WERI-Rb-1 (cell line): ENCODE results near the gene IGFL3.
"Not testable (repeated sequence)": the region's sequence is repeated elsewhere in the genome, so short reads cannot be mapped to it uniquely, and the experiment has no call there.

ENCODE experiments used
- DNase-seq: peaks from one replicate; pipeline ENCODE4 v3.0.0-alpha.2; 2020
- H3K27ac ChIP-seq: fragments of 250-450 bp; sonication (Bioruptor Pico); 2 replicates; pipeline ENCODE4 v1.5.1; 2020; ENCODE audit warnings: mild to moderate bottlenecking, moderate library complexity
- H3K27me3 ChIP-seq: fragments of 250-450 bp; sonication (Bioruptor Pico); 2 replicates; pipeline ENCODE4 v1.5.1; 2021; ENCODE audit warnings: mild to moderate bottlenecking, low read depth, moderate library complexity; ENCODE audit not compliant: insufficient read depth, severe bottlenecking
- H3K36me3 ChIP-seq: fragments of 250-450 bp; sonication (Bioruptor Pico); 2 replicates; pipeline ENCODE4 v1.5.1; 2020; ENCODE audit warnings: mild to moderate bottlenecking, moderate library complexity
- H3K4me3 ChIP-seq: 2 replicates; pipeline ENCODE4 v1.5.1; 2011; ENCODE audit warnings: low read depth, mild to moderate bottlenecking, control low read depth, low read length
- H3K9me3 ChIP-seq: fragments of 250-450 bp; sonication (Bioruptor Pico); 2 replicates; pipeline ENCODE4 v1.5.1; 2021; ENCODE audit warnings: mild to moderate bottlenecking, moderate library complexity; ENCODE audit not compliant: severe bottlenecking
- TF ChIP-seq, protein P1 (sequence below): IDR thresholded peaks from 2 replicates; pipeline ENCODE4 v1.5.1; 2011; ENCODE audit warnings: low read depth, mild to moderate bottlenecking, control low read depth, inconsistent platforms, low read length

IGFL3 gene

DNA sequence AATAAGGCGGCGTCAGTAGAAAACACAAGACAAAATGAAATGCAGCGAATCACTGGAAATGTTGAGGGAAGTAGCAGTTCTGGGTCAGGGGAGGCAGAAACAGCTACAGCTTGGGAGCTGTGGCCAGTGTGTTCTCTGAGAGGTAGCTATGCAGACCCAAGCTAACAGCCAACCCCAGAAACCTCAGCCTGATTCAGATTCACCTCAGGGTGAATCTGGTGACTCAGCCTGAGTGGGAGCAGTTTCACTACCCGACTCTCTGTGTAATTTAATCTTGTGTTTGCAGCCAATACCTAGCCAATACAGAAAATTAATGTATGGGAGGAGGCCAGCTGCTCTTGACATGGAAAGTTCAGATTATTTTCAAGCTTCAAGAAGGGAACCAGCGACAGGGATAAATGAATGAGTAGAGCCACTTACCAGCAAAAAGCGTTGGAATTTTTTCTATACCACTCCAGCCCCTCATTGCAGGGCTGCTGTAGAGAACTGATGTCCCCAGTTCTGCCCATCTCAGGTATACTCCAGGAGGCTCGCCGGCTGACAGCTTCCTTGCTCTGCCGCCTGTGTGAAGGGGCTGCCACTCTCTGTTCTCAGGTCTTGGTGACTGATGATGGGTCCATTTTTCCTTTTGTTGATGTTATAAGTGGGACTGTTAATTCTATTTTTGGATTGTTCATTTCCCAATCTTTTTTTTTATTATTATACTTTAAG is 8.9 kb downstream of the IGFL3 start:
- Histone ChIP-seq H3K36me3 (no peaks in the 10 kb centered on the region), H3K27ac (no peak overlapping the region), H3K27me3 (no peaks in the 10 kb centered on the region), H3K4me3 (no peak overlapping the region), H3K9me3 (no peaks in the 10 kb centered on the region)
- TF ChIP-seq, protein P1, sequence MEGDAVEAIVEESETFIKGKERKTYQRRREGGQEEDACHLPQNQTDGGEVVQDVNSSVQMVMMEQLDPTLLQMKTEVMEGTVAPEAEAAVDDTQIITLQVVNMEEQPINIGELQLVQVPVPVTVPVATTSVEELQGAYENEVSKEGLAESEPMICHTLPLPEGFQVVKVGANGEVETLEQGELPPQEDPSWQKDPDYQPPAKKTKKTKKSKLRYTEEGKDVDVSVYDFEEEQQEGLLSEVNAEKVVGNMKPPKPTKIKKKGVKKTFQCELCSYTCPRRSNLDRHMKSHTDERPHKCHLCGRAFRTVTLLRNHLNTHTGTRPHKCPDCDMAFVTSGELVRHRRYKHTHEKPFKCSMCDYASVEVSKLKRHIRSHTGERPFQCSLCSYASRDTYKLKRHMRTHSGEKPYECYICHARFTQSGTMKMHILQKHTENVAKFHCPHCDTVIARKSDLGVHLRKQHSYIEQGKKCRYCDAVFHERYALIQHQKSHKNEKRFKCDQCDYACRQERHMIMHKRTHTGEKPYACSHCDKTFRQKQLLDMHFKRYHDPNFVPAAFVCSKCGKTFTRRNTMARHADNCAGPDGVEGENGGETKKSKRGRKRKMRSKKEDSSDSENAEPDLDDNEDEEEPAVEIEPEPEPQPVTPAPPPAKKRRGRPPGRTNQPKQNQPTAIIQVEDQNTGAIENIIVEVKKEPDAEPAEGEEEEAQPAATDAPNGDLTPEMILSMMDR, result no peak
- DNase-seq, result no peak

DNA sequence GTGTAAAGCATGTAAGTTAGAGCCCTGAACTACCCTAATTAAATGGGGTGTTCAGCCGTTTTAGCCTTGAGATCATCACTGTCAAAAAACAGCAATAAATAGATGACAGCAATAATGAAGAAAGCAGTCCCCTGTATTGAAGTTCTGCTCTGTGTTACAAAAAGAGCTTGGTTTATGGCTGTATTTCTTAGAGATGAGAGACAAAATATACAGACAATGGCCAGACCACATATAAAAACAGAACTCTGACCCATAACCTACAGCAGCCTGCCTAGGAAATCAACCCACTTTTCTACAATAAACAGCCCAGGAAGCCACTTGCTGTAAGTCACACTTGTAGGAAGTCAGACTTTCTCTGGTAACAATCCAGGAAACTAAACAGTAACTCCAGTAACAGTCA is 10.8 kb downstream of the IGFL3 start:
- no peak overlapping the region for H3K27ac ChIP-seq
- TF ChIP-seq, protein P1, result no peak

DNA sequence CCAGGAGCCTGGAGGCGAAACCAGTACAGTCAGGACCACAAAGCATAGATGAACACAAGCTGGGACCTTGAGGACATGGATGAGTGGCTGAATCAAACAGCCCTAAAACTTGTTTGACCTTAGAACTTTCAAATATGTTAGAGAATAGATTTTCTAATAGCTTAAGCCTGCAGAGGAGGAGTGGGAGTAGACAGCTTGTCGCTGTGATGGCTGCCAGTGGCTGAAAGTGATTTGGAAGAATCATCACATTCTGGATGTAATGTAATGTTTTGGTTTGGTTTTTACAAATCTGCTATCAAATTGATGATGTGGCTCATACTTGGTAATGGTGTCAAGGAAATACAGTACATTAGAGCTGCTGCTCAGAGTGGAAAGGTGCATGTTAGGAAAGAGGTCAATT is 12.0 kb downstream of the IGFL3 start:
- H3K9me3 ChIP-seq, result no peaks in the 10 kb centered on the region
- TF ChIP-seq, protein P1, result no peak
- H3K4me3 ChIP-seq, result no peak overlapping the region
- H3K27me3 ChIP-seq, result no peaks in the 10 kb centered on the region
- DNase-seq, result no peak
- H3K36me3 ChIP-seq, result no peaks in the 10 kb centered on the region
- no peak overlapping the region for H3K27ac ChIP-seq

More for the DNA sequence above, 10.8 kb downstream of the IGFL3 start:
- no peak for DNase-seq
- Histone ChIP-seq H3K4me3 (no peak overlapping the region), H3K27me3 (no peaks in the 10 kb centered on the region), H3K9me3 (no peaks in the 10 kb centered on the region), H3K36me3 (no peaks in the 10 kb centered on the region)

DNA sequence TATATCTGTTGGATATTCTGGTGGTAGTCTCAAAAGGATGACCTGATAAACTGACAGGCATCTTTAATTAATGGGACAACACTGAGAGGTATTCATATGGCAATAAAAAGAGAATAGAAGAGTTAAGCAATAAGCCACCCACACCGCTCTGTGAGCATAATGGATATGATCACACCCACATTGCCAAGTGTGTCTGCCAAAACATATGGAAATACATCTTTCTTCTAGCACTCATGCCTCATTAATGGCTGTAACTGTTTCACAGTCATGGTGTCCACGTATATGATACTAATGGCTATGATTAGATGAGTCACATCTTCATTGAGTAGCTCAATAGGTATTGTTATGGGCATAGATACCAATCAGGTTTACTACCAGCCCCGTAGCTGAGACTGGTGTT is 13.1 kb downstream of the IGFL3 start:
- Histone ChIP-seq H3K27ac (no peak overlapping the region), H3K27me3 (no peaks in the 10 kb centered on the region), H3K4me3 (no peak overlapping the region), H3K36me3 (no peaks in the 10 kb centered on the region), H3K9me3 (no peaks in the 10 kb centered on the region)
- DNase-seq, result no peak
- TF ChIP-seq, protein P1, result no peak

DNA sequence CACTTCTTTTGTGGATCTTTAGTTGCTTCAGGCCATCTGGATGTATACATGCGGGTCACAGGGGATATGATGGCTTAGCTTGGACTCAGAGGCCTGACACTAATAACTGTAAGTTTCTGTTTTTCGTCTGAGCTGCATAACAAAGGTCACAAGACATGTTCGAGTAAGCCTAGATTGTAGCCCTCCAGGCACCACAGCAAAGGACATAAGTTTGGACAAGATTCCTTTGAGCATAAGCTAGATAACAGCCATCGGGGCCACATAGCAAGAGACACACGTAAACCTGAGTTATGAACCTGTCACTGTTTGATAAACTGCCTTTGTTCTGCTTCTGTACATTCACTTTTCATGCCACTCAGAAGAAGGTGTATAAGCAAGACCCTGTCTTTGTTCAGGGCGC is 14.6 kb downstream of the IGFL3 start:
- no peaks in the 10 kb centered on the region for H3K27me3 ChIP-seq
- no peak for DNase-seq
- TF ChIP-seq, protein P1, result no peak
- H3K4me3 ChIP-seq, result no peak overlapping the region
- H3K9me3 ChIP-seq, result peaks cover 2% of the 10 kb centered on the region
- no peaks in the 10 kb centered on the region for H3K36me3 ChIP-seq
- H3K27ac ChIP-seq, result no peak overlapping the region

DNA sequence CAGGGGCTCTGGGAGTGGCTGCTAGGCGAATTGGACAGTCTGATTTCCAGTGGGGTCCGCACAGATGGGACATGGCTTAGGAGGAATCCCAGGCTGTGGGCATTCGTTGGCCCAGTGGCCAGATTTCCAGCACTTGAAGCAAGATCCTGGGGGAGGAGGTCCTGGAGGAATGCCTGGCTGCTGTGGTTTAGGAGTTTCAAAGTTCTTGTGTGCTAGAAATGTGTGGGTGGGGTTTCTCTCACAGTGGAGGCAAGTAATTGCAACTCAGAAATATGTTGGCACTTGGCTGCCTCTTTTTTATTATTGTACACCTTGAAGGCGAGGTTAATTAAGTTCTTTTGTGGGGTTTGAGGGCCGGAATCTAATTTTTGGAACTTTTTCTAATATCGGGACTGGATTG is 17.1 kb downstream of the IGFL3 start:
- no peaks in the 10 kb centered on the region for H3K27me3 ChIP-seq
- no peak overlapping the region for H3K27ac ChIP-seq
- no peaks in the 10 kb centered on the region for H3K36me3 ChIP-seq
- TF ChIP-seq, protein P1, result no peak
- peaks cover 2% of the 10 kb centered on the region for H3K9me3 ChIP-seq
- H3K4me3 ChIP-seq, result no peak overlapping the region
- DNase-seq, result no peak

DNA sequence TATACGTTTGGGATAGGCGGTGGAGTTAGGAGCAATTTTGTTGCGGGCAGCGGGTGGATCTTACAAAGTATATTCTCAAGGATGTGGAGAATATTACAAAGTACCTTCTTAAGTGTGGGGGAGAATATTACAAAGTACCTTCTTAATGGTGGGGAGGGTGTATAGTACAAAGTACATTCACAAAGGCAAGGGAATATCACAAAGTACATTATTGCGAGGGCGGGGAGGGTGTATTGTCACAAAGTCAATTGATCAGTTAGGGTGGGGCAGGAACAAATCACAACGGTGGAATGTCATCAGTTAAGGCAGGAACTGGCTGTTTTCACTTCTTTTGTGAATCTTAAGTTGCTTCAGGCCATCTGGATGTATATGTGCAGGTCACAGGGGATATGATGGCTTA is 22.2 kb downstream of the IGFL3 start:
- not testable (repeated sequence) for DNase-seq, H3K27ac ChIP-seq, H3K4me3 ChIP-seq, H3K9me3 ChIP-seq, H3K36me3 ChIP-seq, H3K27me3 ChIP-seq
